ENCODE data around the gene SORCS2. TPM values are rescaled to one million over a fixed set of nuclear protein-coding genes. Genes with fewer than 3 reads are reported as not detected.

The SORCS2 gene
- total and polyA plus RNA-seq, 8 donors, result 4.6 to 9.7 (median 7.2) TPM

GRCh38 chr4:7581477-7581876 lies 389.1 kb downstream of the SORCS2 start:
- no peak for TF ChIP-seq CTCF (IDR thresholded peaks at IDR 0.05)
- Histone ChIP-seq H3K27ac (no peak overlapping the region), H3K4me3 (no peak overlapping the region), H3K36me3 (no peaks in the 10 kb centered on the region), H3K4me1 (no peaks in the 10 kb centered on the region), H3K9me3 (peaks cover 0 to 42% of the 10 kb centered on the region in 2 donors), H3K27me3 (no peaks in the 10 kb centered on the region)
- DNase-seq (peak in 2 of 4 donors; percentile 52 to 74), ATAC-seq (peak; percentile 35)
- intact Hi-C loops (cut with DNase I), result no loop called here

- Histone ChIP-seq H3K4me1 (no peaks in the 10 kb centered on the region), H3K27ac (no peak overlapping the region), H3K36me3 (no peaks in the 10 kb centered on the region), H3K27me3 (peaks cover 0 to 3% of the 10 kb centered on the region in 2 donors), H3K4me3 (no peak overlapping the region), H3K9me3 (peaks cover 0 to 32% of the 10 kb centered on the region in 2 donors)
- DNase-seq (no peak), ATAC-seq (no peak)
- TF ChIP-seq CTCF (IDR thresholded peaks at IDR 0.05), result no peak
- intact Hi-C loops (cut with DNase I), result no loop called here
These were observed 390.2 kb downstream of the SORCS2 start for GRCh38 chr4:7582313-7583097.

GRCh38 chr4:7584098-7584497 lies 391.8 kb downstream of the SORCS2 start:
- H3K36me3 ChIP-seq, result no peaks in the 10 kb centered on the region
- intact Hi-C loops (cut with DNase I), result no loop called here
- no peak overlapping the region for H3K27ac ChIP-seq
- no peak for TF ChIP-seq CTCF (IDR thresholded peaks at IDR 0.05)
- no peaks in the 10 kb centered on the region for H3K4me1 ChIP-seq
- no peak for ATAC-seq
- H3K27me3 ChIP-seq, result peaks cover 0 to 18% of the 10 kb centered on the region in 2 donors
- no peak overlapping the region for H3K4me3 ChIP-seq
- peaks cover 0 to 17% of the 10 kb centered on the region in 2 donors for H3K9me3 ChIP-seq
- DNase-seq, result no peak

- H3K9me3 ChIP-seq, result peaks cover 0 to 11% of the 10 kb centered on the region in 2 donors
- no peak overlapping the region for H3K27ac ChIP-seq
- no peaks in the 10 kb centered on the region for H3K4me1 ChIP-seq
- no peaks in the 10 kb centered on the region for H3K36me3 ChIP-seq
- DNase-seq (no peak), ATAC-seq (no peak)
- peaks cover 0 to 24% of the 10 kb centered on the region in 2 donors for H3K27me3 ChIP-seq
- TF ChIP-seq CTCF (IDR thresholded peaks at IDR 0.05), result no peak
- intact Hi-C loops (cut with DNase I), result no loop called here
- no peak overlapping the region for H3K4me3 ChIP-seq
These were observed 392.3 kb downstream of the SORCS2 start for GRCh38 chr4:7584606-7585159.

GRCh38 chr4:7585768-7586167 lies 393.4 kb downstream of the SORCS2 start:
- DNase-seq, result no peak
- intact Hi-C loops (cut with DNase I), result no loop called here
- peak; percentile 25 for ATAC-seq
- Histone ChIP-seq H3K4me1 (no peaks in the 10 kb centered on the region), H3K9me3 (peaks cover 0 to 2% of the 10 kb centered on the region in 2 donors), H3K36me3 (no peaks in the 10 kb centered on the region), H3K4me3 (no peak overlapping the region), H3K27me3 (peaks cover 0 to 35% of the 10 kb centered on the region in 2 donors), H3K27ac (no peak overlapping the region)
- no peak for TF ChIP-seq CTCF (IDR thresholded peaks at IDR 0.05)

All from left lung (tissue), 10 donors.